GM19240 (cell line): ENCODE results near the gene EPS8.
"Not testable (repeated sequence)": the region's sequence is repeated elsewhere in the genome, so short reads cannot be mapped to it uniquely, and the experiment has no call there.

Experiments used
- DNase-seq: peaks from one replicate; pipeline ENCODE4 v3.0.0; 2011; ENCODE audit warnings: low spot score; ENCODE audit not compliant: insufficient read length

Gene EPS8

GRCh38 chr12:15650399-15651128 is 138.6 kb downstream of the EPS8 start:
- no peak for DNase-seq

- DNase-seq = no peak
Observed at GRCh38 chr12:15649347-15649746, 139.8 kb downstream of the EPS8 start.

GRCh38 chr12:15648558-15648957 is 140.6 kb downstream of the EPS8 start:
- no peak for DNase-seq

- DNase-seq = no peak
Observed at GRCh38 chr12:15646581-15646980, 142.6 kb downstream of the EPS8 start.

GRCh38 chr12:15644700-15645099 is 144.5 kb downstream of the EPS8 start:
- DNase-seq = no peak

GRCh38 chr12:15638231-15638630 is 151.0 kb downstream of the EPS8 start:
- DNase-seq = no peak

GRCh38 chr12:15636060-15636890 is 152.9 kb downstream of the EPS8 start:
- no peak for DNase-seq

- DNase-seq = no peak
Observed at GRCh38 chr12:15634010-15634683, 155.0 kb downstream of the EPS8 start.

- no peak for DNase-seq
Observed at GRCh38 chr12:15633201-15633600, 156.0 kb downstream of the EPS8 start.

- DNase-seq = no peak
Observed at GRCh38 chr12:15632708-15633107, 156.5 kb downstream of the EPS8 start.

GRCh38 chr12:15631007-15631715 is 158.0 kb downstream of the EPS8 start:
- DNase-seq = no peak

GRCh38 chr12:15629761-15630160 is 159.4 kb downstream of the EPS8 start:
- no peak for DNase-seq

- no peak for DNase-seq
Observed at GRCh38 chr12:15629108-15629507, 160.1 kb downstream of the EPS8 start.

GRCh38 chr12:15627995-15628945 is 160.9 kb downstream of the EPS8 start:
- DNase-seq = no peak

- no peak for DNase-seq
Observed at GRCh38 chr12:15625075-15625474, 164.1 kb downstream of the EPS8 start.

- no peak for DNase-seq
Observed at GRCh38 chr12:15620741-15621539, 168.2 kb downstream of the EPS8 start.

GRCh38 chr12:15616495-15616894 is 172.7 kb downstream of the EPS8 start:
- DNase-seq = not testable (repeated sequence)

- DNase-seq = no peak
Observed at GRCh38 chr12:15613981-15614380, 175.2 kb downstream of the EPS8 start.

GRCh38 chr12:15608941-15609340 is 180.2 kb downstream of the EPS8 start:
- no peak for DNase-seq

- DNase-seq = no peak
Observed at GRCh38 chr12:15608406-15608805, 180.8 kb downstream of the EPS8 start.
